Gastrocnemius medialis (tissue), 4 donors: Measurements from ENCODE around the gene FHOD3.

Experiments used
- CTCF ChIP-seq, 5 experiments: fragments of 450-650 bp in 3 of 5; fragments of 200-600 bp in 2 of 5; sonication (generic) in 2 of 5; IDR thresholded peaks in 4 of 5; conservative IDR thresholded peaks in 1 of 5; 1 replicate in 4 of 5; 2 replicates in 1 of 5; pipeline ENCODE4 v1.5.1; 2016 to 2019; ENCODE audit warnings: antibody characterized with exemption in 5 of 5, mild to moderate bottlenecking in 3 of 5, moderate library complexity in 3 of 5
- POLR2A ChIP-seq, 2 donors: fragments of 450-650 bp; IDR thresholded peaks; one replicate each; pipeline ENCODE4 v1.6.1; 2017; ENCODE audit warnings: antibody characterized with exemption in 2 of 2, mild to moderate bottlenecking in 2 of 2, moderate library complexity in 2 of 2

GRCh38 chr18:36728345-36728744 is 430.8 kb downstream of the FHOD3 start:
- TF ChIP-seq CTCF (IDR thresholded peaks at IDR 0.05 in 4 of 5, conservative IDR thresholded peaks at IDR 0.05 in 1 of 5): no peak
- TF ChIP-seq POLR2A (IDR thresholded peaks at IDR 0.05): no peak
